Measurements from ENCODE around the gene TP73. TPM values are rescaled to one million over a fixed set of nuclear protein-coding genes. Genes with fewer than 3 reads are reported as not detected.

The TP73 gene
- total RNA-seq, 2 experiments from 2014 or later: not detected

GRCh38 chr1:3678361-3679097 lies 26.2 kb downstream of the TP73 start:
- no peak overlapping the region for H3K4me3 Mint-ChIP-seq
- CTCF ChIA-PET: no interaction called here

GRCh38 chr1:3679098-3679555 lies 26.8 kb downstream of the TP73 start:
- Histone ChIP-seq H3K9me3 (ENCODE audit: control insufficient read depth in 1 of 2, insufficient read depth in 1 of 2, low read length in 2 of 2) (peaks cover 0 to 8% of the 10 kb centered on the region in 2 experiments), H3K27ac (ENCODE audit: low read depth in 1 of 2, low read length in 2 of 2) (no peak overlapping the region), H3K36me3 (ENCODE audit: insufficient read depth, low read length) (no peaks in the 10 kb centered on the region), H3K4me1 (ENCODE audit: insufficient read depth, low read length) (peaks cover 31% of the 10 kb centered on the region), H3K4me3 (ENCODE audit: low read length) (no peak overlapping the region), H3K27me3 (ENCODE audit: control insufficient read depth in 1 of 2, insufficient read depth in 2 of 2, low read length in 2 of 2) (no peaks in the 10 kb centered on the region)
- no peak for DNase-seq
- Mint-ChIP-seq H3K4me1 (ENCODE audit: low read depth) (peaks cover 26% of the 10 kb centered on the region), H3K27me3 (peaks cover 12% of the 10 kb centered on the region), H3K27ac (no peak overlapping the region), H3K36me3 (ENCODE audit: low read depth) (no peaks in the 10 kb centered on the region), H3K9me3 (no peaks in the 10 kb centered on the region), H3K4me3 (no peak overlapping the region)
- CTCF ChIA-PET: no interaction called here
- no peak for TF ChIP-seq CTCF (IDR thresholded peaks at IDR 0.05)
- intact Hi-C loops (cut with DNase I, micrococcal nuclease): no loop called here
- POLR2A ChIA-PET: no interaction called here
- ATAC-seq (ENCODE audit: poor library complexity): no peak

More at GRCh38 chr1:3678361-3679097, 26.2 kb downstream of the TP73 start:
- Histone ChIP-seq H3K36me3 (ENCODE audit: insufficient read depth, low read length) (no peaks in the 10 kb centered on the region), H3K27me3 (ENCODE audit: control insufficient read depth in 1 of 2, insufficient read depth in 2 of 2, low read length in 2 of 2) (no peaks in the 10 kb centered on the region), H3K4me1 (ENCODE audit: insufficient read depth, low read length) (peaks cover 34% of the 10 kb centered on the region), H3K9me3 (ENCODE audit: control insufficient read depth in 1 of 2, insufficient read depth in 1 of 2, low read length in 2 of 2) (peaks cover 0 to 8% of the 10 kb centered on the region in 2 experiments), H3K4me3 (ENCODE audit: low read length) (no peak overlapping the region), H3K27ac (ENCODE audit: low read depth in 1 of 2, low read length in 2 of 2) (no peak overlapping the region)
- POLR2A ChIA-PET: no interaction called here
- H3K4me1 Mint-ChIP-seq (ENCODE audit: low read depth): peaks cover 26% of the 10 kb centered on the region
- peaks cover 10% of the 10 kb centered on the region for H3K27me3 Mint-ChIP-seq
- H3K27ac Mint-ChIP-seq: no peak overlapping the region
- no peaks in the 10 kb centered on the region for H3K36me3 Mint-ChIP-seq (ENCODE audit: low read depth)
- ATAC-seq (ENCODE audit: poor library complexity) (no peak), DNase-seq (no peak)
- TF ChIP-seq CTCF (IDR thresholded peaks at IDR 0.05): no peak
- H3K9me3 Mint-ChIP-seq: no peaks in the 10 kb centered on the region
- intact Hi-C loops (cut with DNase I, micrococcal nuclease): no loop called here

GRCh38 chr1:3679799-3680453 lies 27.6 kb downstream of the TP73 start:
- CTCF ChIA-PET: no interaction called here
- H3K4me1 ChIP-seq (ENCODE audit: insufficient read depth, low read length): peaks cover 32% of the 10 kb centered on the region
- no peak for TF ChIP-seq CTCF (IDR thresholded peaks at IDR 0.05)
- H3K27ac ChIP-seq (ENCODE audit: low read depth in 1 of 2, low read length in 2 of 2): no peak overlapping the region
- Mint-ChIP-seq H3K4me3 (no peak overlapping the region), H3K27ac (no peak overlapping the region), H3K36me3 (ENCODE audit: low read depth) (no peaks in the 10 kb centered on the region), H3K27me3 (peaks cover 12% of the 10 kb centered on the region), H3K9me3 (no peaks in the 10 kb centered on the region), H3K4me1 (ENCODE audit: low read depth) (peaks cover 26% of the 10 kb centered on the region)
- no peak for ATAC-seq (ENCODE audit: poor library complexity)
- no peaks in the 10 kb centered on the region for H3K27me3 ChIP-seq (ENCODE audit: control insufficient read depth in 1 of 2, insufficient read depth in 2 of 2, low read length in 2 of 2)
- intact Hi-C loops (cut with DNase I, micrococcal nuclease): no loop called here
- H3K9me3 ChIP-seq (ENCODE audit: control insufficient read depth in 1 of 2, insufficient read depth in 1 of 2, low read length in 2 of 2): peaks cover 0 to 8% of the 10 kb centered on the region in 2 experiments
- no peaks in the 10 kb centered on the region for H3K36me3 ChIP-seq (ENCODE audit: insufficient read depth, low read length)
- DNase-seq: no peak
- POLR2A ChIA-PET: no interaction called here
- H3K4me3 ChIP-seq (ENCODE audit: low read length): no peak overlapping the region
